ENCODE results near the gene C17orf67. TPM values are rescaled to one million over a fixed set of nuclear protein-coding genes. Genes with fewer than 3 reads are reported as not detected.

C17orf67 gene
- total and polyA plus RNA-seq, 2 experiments from 2014 or later, result 1.2 to 1.3 TPM

- no peaks in the 10 kb centered on the region for H3K36me3 ChIP-seq (ENCODE audit: low read depth)
- WGBS, 2 experiments (ENCODE audit: low coverage in 1 of 2, low lambda C conversion rate in 2 of 2, missing lambda C conversion rate in 2 of 2), result 82 to 85% methylated on average over 4 of the region's 4 CpGs
- no peaks in the 10 kb centered on the region for H3K4me1 ChIP-seq (ENCODE audit: insufficient read depth)
- no peaks in the 10 kb centered on the region for H3K9me3 ChIP-seq (ENCODE audit: low read depth)
- in situ Hi-C loops (cut with MboI), result no loop called here
- TF ChIP-seq EZH2 (IDR thresholded peaks at IDR 0.05; ENCODE audit: insufficient read depth, poor library complexity, severe bottlenecking) (no peak), EZH2phosphoT487 (IDR thresholded peaks at IDR 0.05; ENCODE audit: insufficient read depth, low read depth) (no peak)
- no peak overlapping the region for H3K4me3 ChIP-seq
- H3K27me3 ChIP-seq (replicated peaks; ENCODE audit: insufficient read depth), result no peaks in the 10 kb centered on the region
- H3K79me2 ChIP-seq (ENCODE audit: insufficient read depth), result no peaks in the 10 kb centered on the region
- no peak overlapping the region for H3K9ac ChIP-seq
- no peak overlapping the region for H3K4me2 ChIP-seq (ENCODE audit: unreplicated experiment)
- H3K27ac ChIP-seq, result no peak overlapping the region
- H3K9me2 ChIP-seq (ENCODE audit: insufficient read depth), result no peaks in the 10 kb centered on the region
- no peak for DNase-seq
- no peaks in the 10 kb centered on the region for H3F3A ChIP-seq (ENCODE audit: insufficient read depth)
- no peak overlapping the region for H2AFZ ChIP-seq
- H4K20me1 ChIP-seq (ENCODE audit: insufficient read depth), result no peaks in the 10 kb centered on the region
These were observed 61.7 kb downstream of the C17orf67 start for GRCh38 chr17:56771975-56772374.

GRCh38 chr17:56771563-56771962 lies 62.2 kb downstream of the C17orf67 start:
- Histone ChIP-seq H3K36me3 (ENCODE audit: low read depth) (no peaks in the 10 kb centered on the region), H3K9ac (no peak overlapping the region), H4K20me1 (ENCODE audit: insufficient read depth) (no peaks in the 10 kb centered on the region), H3F3A (ENCODE audit: insufficient read depth) (no peaks in the 10 kb centered on the region), H3K79me2 (ENCODE audit: insufficient read depth) (no peaks in the 10 kb centered on the region), H3K4me1 (ENCODE audit: insufficient read depth) (no peaks in the 10 kb centered on the region), H3K4me3 (no peak overlapping the region), H3K27ac (no peak overlapping the region), H3K9me2 (ENCODE audit: insufficient read depth) (no peaks in the 10 kb centered on the region), H2AFZ (no peak overlapping the region), H3K4me2 (ENCODE audit: unreplicated experiment) (no peak overlapping the region), H3K27me3 (replicated peaks; ENCODE audit: insufficient read depth) (no peaks in the 10 kb centered on the region), H3K9me3 (ENCODE audit: low read depth) (no peaks in the 10 kb centered on the region)
- in situ Hi-C loops (cut with MboI), result no loop called here
- DNase-seq, result no peak
- 80 to 94% methylated on average over 2 of the region's 2 CpGs for WGBS, 2 experiments (ENCODE audit: low coverage in 1 of 2, low lambda C conversion rate in 2 of 2, missing lambda C conversion rate in 2 of 2)
- TF ChIP-seq EZH2phosphoT487 (IDR thresholded peaks at IDR 0.05; ENCODE audit: insufficient read depth, low read depth) (no peak), EZH2 (IDR thresholded peaks at IDR 0.05; ENCODE audit: insufficient read depth, poor library complexity, severe bottlenecking) (no peak)

- Histone ChIP-seq H4K20me1 (ENCODE audit: insufficient read depth) (no peaks in the 10 kb centered on the region), H3K27ac (no peak overlapping the region), H3K9ac (no peak overlapping the region), H3K9me2 (ENCODE audit: insufficient read depth) (no peaks in the 10 kb centered on the region), H3K4me3 (no peak overlapping the region), H3K4me1 (ENCODE audit: insufficient read depth) (no peaks in the 10 kb centered on the region), H3K27me3 (replicated peaks; ENCODE audit: insufficient read depth) (no peaks in the 10 kb centered on the region), H3K36me3 (ENCODE audit: low read depth) (no peaks in the 10 kb centered on the region), H3K4me2 (ENCODE audit: unreplicated experiment) (no peak overlapping the region), H3F3A (ENCODE audit: insufficient read depth) (no peaks in the 10 kb centered on the region), H3K9me3 (ENCODE audit: low read depth) (no peaks in the 10 kb centered on the region), H3K79me2 (ENCODE audit: insufficient read depth) (no peaks in the 10 kb centered on the region), H2AFZ (no peak overlapping the region)
- in situ Hi-C loops (cut with MboI), result no loop called here
- no peak for DNase-seq
- TF ChIP-seq EZH2 (IDR thresholded peaks at IDR 0.05; ENCODE audit: insufficient read depth, poor library complexity, severe bottlenecking) (no peak), EZH2phosphoT487 (IDR thresholded peaks at IDR 0.05; ENCODE audit: insufficient read depth, low read depth) (no peak)
These were observed 63.3 kb downstream of the C17orf67 start for GRCh38 chr17:56770427-56770826.

- H4K20me1 ChIP-seq (ENCODE audit: insufficient read depth), result no peaks in the 10 kb centered on the region
- no peaks in the 10 kb centered on the region for H3K27me3 ChIP-seq (replicated peaks; ENCODE audit: insufficient read depth)
- H3K27ac ChIP-seq, result no peak overlapping the region
- H3K79me2 ChIP-seq (ENCODE audit: insufficient read depth), result no peaks in the 10 kb centered on the region
- H3F3A ChIP-seq (ENCODE audit: insufficient read depth), result no peaks in the 10 kb centered on the region
- H3K9ac ChIP-seq, result no peak overlapping the region
- DNase-seq, result no peak
- 94 to 99% methylated on average over 4 of the region's 4 CpGs for WGBS, 2 experiments (ENCODE audit: low coverage in 1 of 2, low lambda C conversion rate in 2 of 2, missing lambda C conversion rate in 2 of 2)
- TF ChIP-seq EZH2 (IDR thresholded peaks at IDR 0.05; ENCODE audit: insufficient read depth, poor library complexity, severe bottlenecking) (no peak), EZH2phosphoT487 (IDR thresholded peaks at IDR 0.05; ENCODE audit: insufficient read depth, low read depth) (no peak)
- no peaks in the 10 kb centered on the region for H3K9me3 ChIP-seq (ENCODE audit: low read depth)
- no peak overlapping the region for H3K4me2 ChIP-seq (ENCODE audit: unreplicated experiment)
- in situ Hi-C loops (cut with MboI), result no loop called here
- no peaks in the 10 kb centered on the region for H3K36me3 ChIP-seq (ENCODE audit: low read depth)
- H3K4me3 ChIP-seq, result no peak overlapping the region
- H3K4me1 ChIP-seq (ENCODE audit: insufficient read depth), result peaks cover 4% of the 10 kb centered on the region; the same call in 1 of the 2 replicates
- no peaks in the 10 kb centered on the region for H3K9me2 ChIP-seq (ENCODE audit: insufficient read depth)
- H2AFZ ChIP-seq, result no peak overlapping the region
These were observed 68.3 kb downstream of the C17orf67 start for GRCh38 chr17:56765449-56765848.

- Histone ChIP-seq H4K20me1 (ENCODE audit: insufficient read depth) (no peaks in the 10 kb centered on the region), H3K4me3 (no peak overlapping the region), H3K79me2 (ENCODE audit: insufficient read depth) (no peaks in the 10 kb centered on the region), H3K9me2 (ENCODE audit: insufficient read depth) (no peaks in the 10 kb centered on the region), H3K9me3 (ENCODE audit: low read depth) (no peaks in the 10 kb centered on the region), H3F3A (ENCODE audit: insufficient read depth) (no peaks in the 10 kb centered on the region), H3K27me3 (replicated peaks; ENCODE audit: insufficient read depth) (no peaks in the 10 kb centered on the region), H2AFZ (peak overlapping the region; percentile 21; the same call in 1 of the 2 replicates), H3K36me3 (ENCODE audit: low read depth) (no peaks in the 10 kb centered on the region), H3K27ac (no peak overlapping the region), H3K4me1 (ENCODE audit: insufficient read depth) (peaks cover 4% of the 10 kb centered on the region; the same call in 1 of the 2 replicates), H3K4me2 (ENCODE audit: unreplicated experiment) (no peak overlapping the region), H3K9ac (no peak overlapping the region)
- 19 to 41% methylated on average over 1 of the region's 1 CpG for WGBS, 2 experiments (ENCODE audit: low coverage in 1 of 2, low lambda C conversion rate in 2 of 2, missing lambda C conversion rate in 2 of 2)
- no peak for DNase-seq
- in situ Hi-C loops (cut with MboI), result no loop called here
- TF ChIP-seq EZH2phosphoT487 (IDR thresholded peaks at IDR 0.05; ENCODE audit: insufficient read depth, low read depth), result no peak
- no peak for TF ChIP-seq EZH2 (IDR thresholded peaks at IDR 0.05; ENCODE audit: insufficient read depth, poor library complexity, severe bottlenecking)
These were observed 70.7 kb downstream of the C17orf67 start for GRCh38 chr17:56762988-56763387.
